HEK293 (cell line): ENCODE data around the gene BEST2.

ENCODE experiments used
- GLI4 ChIP-seq: fragments of 450-650 bp; formaldehyde crosslinking; IDR thresholded peaks from 2 replicates; pipeline ENCODE4 v1.5.1; 2016; ENCODE audit warnings: missing biosample characterization, missing genetic modification characterization
- GLIS2 ChIP-seq: fragments of 450-650 bp; formaldehyde crosslinking; IDR thresholded peaks from 2 replicates; pipeline ENCODE4 v1.5.1; 2016; ENCODE audit warnings: missing biosample characterization, missing genetic modification characterization
- HOXC10 ChIP-seq: sonication (generic); formaldehyde crosslinking; IDR thresholded peaks from 2 replicates; pipeline ENCODE4 v1.8.1; 2023; ENCODE audit warnings: mild to moderate bottlenecking, missing genetic modification reagents
- KLF10 ChIP-seq: fragments of 450-650 bp; IDR thresholded peaks from 2 replicates; pipeline ENCODE4 v1.5.1; 2018; ENCODE audit warnings: missing biosample characterization, mild to moderate bottlenecking, missing genetic modification characterization
- KLF8 ChIP-seq: fragments of 450-650 bp; formaldehyde crosslinking; IDR thresholded peaks from 2 replicates; pipeline ENCODE4 v1.5.1; 2016; ENCODE audit warnings: missing biosample characterization, missing genetic modification characterization
- OSR2 ChIP-seq: fragments of 450-650 bp; formaldehyde crosslinking; IDR thresholded peaks from 2 replicates; pipeline ENCODE4 v1.5.1; 2016; ENCODE audit warnings: missing biosample characterization, missing genetic modification characterization
- REPIN1 ChIP-seq: fragments of 450-650 bp; formaldehyde crosslinking; IDR thresholded peaks from 2 replicates; pipeline ENCODE4 v1.5.1; 2017; ENCODE audit warnings: missing biosample characterization, missing genetic modification characterization, low read depth
- SETDB1 ChIP-seq: IDR thresholded peaks from one replicate; pipeline ENCODE4 v1.6.1; 2017; ENCODE audit warnings: mild to moderate bottlenecking, low read length, moderate library complexity, mixed read lengths; ENCODE audit not compliant: insufficient read length
- SP3 ChIP-seq: fragments of 450-650 bp; formaldehyde crosslinking; IDR thresholded peaks from 2 replicates; pipeline ENCODE4 v1.5.1; 2016; ENCODE audit warnings: missing biosample characterization, missing genetic modification characterization
- SP7 ChIP-seq: fragments of 450-650 bp; formaldehyde crosslinking; IDR thresholded peaks from 2 replicates; pipeline ENCODE4 v1.5.1; 2016; ENCODE audit warnings: missing biosample characterization, missing genetic modification characterization
- ZBTB8A ChIP-seq: fragments of 450-650 bp; formaldehyde crosslinking; IDR thresholded peaks from 2 replicates; pipeline ENCODE4 v1.5.1; 2016; ENCODE audit warnings: missing biosample characterization, missing genetic modification characterization
- ZEB2 ChIP-seq: fragments of 450-650 bp; formaldehyde crosslinking; IDR thresholded peaks from 2 replicates; pipeline ENCODE4 v1.5.1; 2016; ENCODE audit warnings: missing biosample characterization, missing genetic modification characterization
- ZFP37 ChIP-seq: fragments of 450-650 bp; formaldehyde crosslinking; IDR thresholded peaks from 2 replicates; pipeline ENCODE4 v1.5.1; 2016; ENCODE audit warnings: missing biosample characterization, missing genetic modification characterization
- ZNF223 ChIP-seq: fragments of 450-650 bp; formaldehyde crosslinking; IDR thresholded peaks from 2 replicates; pipeline ENCODE4 v1.5.1; 2016; ENCODE audit warnings: missing biosample characterization, missing genetic modification characterization
- ZNF248 ChIP-seq: fragments of 450-650 bp; formaldehyde crosslinking; IDR thresholded peaks from 2 replicates; pipeline ENCODE4 v1.5.1; 2017; ENCODE audit warnings: missing biosample characterization, missing genetic modification characterization
- ZNF404 ChIP-seq: fragments of 450-650 bp; formaldehyde crosslinking; IDR thresholded peaks from 2 replicates; pipeline ENCODE4 v1.5.1; 2017; ENCODE audit warnings: missing biosample characterization, missing genetic modification characterization
- ZNF426 ChIP-seq: fragments of 450-650 bp; formaldehyde crosslinking; IDR thresholded peaks from 2 replicates; pipeline ENCODE4 v1.5.1; 2017; ENCODE audit warnings: missing biosample characterization, missing genetic modification characterization, mild to moderate bottlenecking, inconsistent platforms, moderate library complexity
- ZNF501 ChIP-seq: fragments of 450-650 bp; formaldehyde crosslinking; IDR thresholded peaks from 2 replicates; pipeline ENCODE4 v1.5.1; 2016; ENCODE audit warnings: missing biosample characterization, missing genetic modification characterization
- ZNF521 ChIP-seq: fragments of 450-650 bp; formaldehyde crosslinking; IDR thresholded peaks from 2 replicates; pipeline ENCODE4 v1.5.1; 2017; ENCODE audit warnings: missing biosample characterization, mild to moderate bottlenecking, missing genetic modification characterization
- ZNF571 ChIP-seq: fragments of 450-650 bp; formaldehyde crosslinking; IDR thresholded peaks from 2 replicates; pipeline ENCODE4 v1.5.0; 2017; ENCODE audit warnings: missing biosample characterization, missing genetic modification characterization
- ZNF624 ChIP-seq: fragments of 450-650 bp; formaldehyde crosslinking; IDR thresholded peaks from 2 replicates; pipeline ENCODE4 v1.5.1; 2017; ENCODE audit warnings: missing biosample characterization, missing genetic modification characterization
- ZNF645 ChIP-seq: fragments of 450-650 bp; formaldehyde crosslinking; IDR thresholded peaks from 2 replicates; pipeline ENCODE4; 2016; ENCODE audit warnings: missing biosample characterization, missing genetic modification characterization
- ZSCAN16 ChIP-seq: fragments of 450-650 bp; formaldehyde crosslinking; IDR thresholded peaks from 2 replicates; pipeline ENCODE4 v1.5.1; 2016; ENCODE audit warnings: missing biosample characterization, missing genetic modification characterization
- ZSCAN23 ChIP-seq: fragments of 450-650 bp; formaldehyde crosslinking; IDR thresholded peaks from 2 replicates; pipeline ENCODE4 v1.5.1; 2016; ENCODE audit warnings: missing biosample characterization, missing genetic modification characterization
- ZXDB ChIP-seq: fragments of 450-650 bp; formaldehyde crosslinking; IDR thresholded peaks from 2 replicates; pipeline ENCODE4 v1.5.1; 2016; ENCODE audit warnings: missing biosample characterization, missing genetic modification characterization
- TF ChIP-seq, protein P1 (sequence below): fragments of 450-650 bp; formaldehyde crosslinking; IDR thresholded peaks from 2 replicates; pipeline ENCODE4 v1.5.1; 2016; ENCODE audit warnings: missing biosample characterization, missing genetic modification characterization
- TF ChIP-seq, protein P2 (sequence below): fragments of 450-650 bp; formaldehyde crosslinking; IDR thresholded peaks from 2 replicates; pipeline ENCODE4 v1.5.1; 2017; ENCODE audit warnings: missing biosample characterization, missing genetic modification characterization
- TF ChIP-seq, protein P3 (sequence below): fragments of 450-650 bp; formaldehyde crosslinking; IDR thresholded peaks from 2 replicates; pipeline ENCODE4 v1.5.1; 2016; ENCODE audit warnings: missing biosample characterization, missing genetic modification characterization
- TF ChIP-seq, protein P4 (sequence below): fragments of 450-650 bp; IDR thresholded peaks from 2 replicates; pipeline ENCODE4 v1.5.1; 2018; ENCODE audit warnings: missing biosample characterization, missing genetic modification characterization
- TF ChIP-seq, protein P5 (sequence below): fragments of 450-650 bp; formaldehyde crosslinking; conservative IDR thresholded peaks from 2 replicates; pipeline ENCODE4 v1.5.1; 2016; ENCODE audit warnings: low read depth, missing biosample characterization, missing genetic modification characterization

BEST2 gene

DNA sequence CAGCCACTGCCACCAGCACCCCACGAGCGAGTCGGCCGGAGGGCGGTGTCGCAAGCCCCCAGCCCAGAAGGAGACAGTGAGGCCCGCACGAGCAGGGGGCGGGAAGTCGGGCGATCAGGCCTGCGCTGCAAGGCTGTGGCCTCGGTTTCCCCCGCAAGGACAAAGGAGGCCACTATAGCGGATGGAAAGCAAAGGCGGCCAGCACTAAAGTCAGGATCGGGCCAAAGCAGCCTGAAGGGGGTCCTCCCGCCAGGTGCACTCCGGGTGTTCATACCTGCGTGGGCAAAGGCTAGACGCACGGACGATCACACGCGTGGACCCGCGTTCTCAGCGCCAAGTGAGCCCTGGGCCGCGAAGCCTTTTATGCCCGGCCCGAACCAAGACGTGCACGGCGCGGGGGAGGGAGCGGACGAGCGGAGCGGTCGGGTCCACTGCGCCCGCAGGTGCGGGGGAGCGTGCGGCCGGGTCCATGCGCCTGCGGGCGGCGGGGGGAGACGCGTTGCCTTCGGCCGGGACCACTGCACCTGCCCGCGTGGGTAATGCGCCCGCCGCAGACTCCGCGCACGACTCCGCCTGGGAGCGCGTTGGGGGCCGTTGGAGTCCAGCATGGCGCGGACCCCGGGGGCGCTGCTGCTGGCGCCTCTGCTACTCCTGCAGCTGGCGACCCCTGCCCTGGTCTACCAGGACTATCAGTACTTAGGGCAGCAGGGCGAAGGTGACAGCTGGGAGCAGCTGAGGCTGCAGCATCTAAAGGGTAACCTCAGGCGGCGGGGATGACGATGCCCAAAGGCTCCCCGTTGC lies 50.1 kb downstream of the BEST2 start, which contains the start of the genes PRDX2 and THSD8 (continued):
- TF ChIP-seq, protein P1, sequence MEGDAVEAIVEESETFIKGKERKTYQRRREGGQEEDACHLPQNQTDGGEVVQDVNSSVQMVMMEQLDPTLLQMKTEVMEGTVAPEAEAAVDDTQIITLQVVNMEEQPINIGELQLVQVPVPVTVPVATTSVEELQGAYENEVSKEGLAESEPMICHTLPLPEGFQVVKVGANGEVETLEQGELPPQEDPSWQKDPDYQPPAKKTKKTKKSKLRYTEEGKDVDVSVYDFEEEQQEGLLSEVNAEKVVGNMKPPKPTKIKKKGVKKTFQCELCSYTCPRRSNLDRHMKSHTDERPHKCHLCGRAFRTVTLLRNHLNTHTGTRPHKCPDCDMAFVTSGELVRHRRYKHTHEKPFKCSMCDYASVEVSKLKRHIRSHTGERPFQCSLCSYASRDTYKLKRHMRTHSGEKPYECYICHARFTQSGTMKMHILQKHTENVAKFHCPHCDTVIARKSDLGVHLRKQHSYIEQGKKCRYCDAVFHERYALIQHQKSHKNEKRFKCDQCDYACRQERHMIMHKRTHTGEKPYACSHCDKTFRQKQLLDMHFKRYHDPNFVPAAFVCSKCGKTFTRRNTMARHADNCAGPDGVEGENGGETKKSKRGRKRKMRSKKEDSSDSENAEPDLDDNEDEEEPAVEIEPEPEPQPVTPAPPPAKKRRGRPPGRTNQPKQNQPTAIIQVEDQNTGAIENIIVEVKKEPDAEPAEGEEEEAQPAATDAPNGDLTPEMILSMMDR (tag by site-specific recombination) = 0 out of 2 replicates have a peak, but pooled peaks have one; percentile 70
- TF ChIP-seq ZSCAN16 (tag by site-specific recombination) (no peak), ZNF223 (tag by site-specific recombination) (no peak), ZNF645 (0 out of 2 replicates have a peak, but pooled peaks have one; percentile 64), ZNF404 (tag by site-specific recombination) (no peak), ZNF624 (tag by site-specific recombination) (no peak), ZNF426 (no peak), KLF10 (tag by site-specific recombination) (peak; percentile 73; the same call in 1 of the 2 replicates), GLIS2 (tag by site-specific recombination) (peak; percentile 62), ZNF248 (tag by site-specific recombination) (no peak), ZBTB8A (tag by site-specific recombination) (peak; percentile 87), SP7 (peak; percentile 73), GLI4 (tag by site-specific recombination) (0 out of 2 replicates have a peak, but pooled peaks have one; percentile 60), ZSCAN23 (tag by site-specific recombination) (peak; percentile 70; the same call in 1 of the 2 replicates), HOXC10 (CRISPR knock-in tag) (no peak), REPIN1 (tag by site-specific recombination) (peak; percentile 71; the same call in 1 of the 2 replicates), KLF8 (tag by site-specific recombination) (peak; percentile 47; the same call in 1 of the 2 replicates), ZNF501 (tag by site-specific recombination) (peak; percentile 93), ZEB2 (tag by site-specific recombination) (peak; percentile 70; the same call in 1 of the 2 replicates), ZNF521 (no peak), SP3 (tag by site-specific recombination) (no peak), ZXDB (tag by site-specific recombination) (peak; percentile 80), SETDB1 (no peak), ZNF571 (no peak), ZFP37 (no peak; the same call in none of the 2 replicates), OSR2 (tag by site-specific recombination) (0 out of 2 replicates have a peak, but pooled peaks have one; percentile 31)
- TF ChIP-seq, protein P2, sequence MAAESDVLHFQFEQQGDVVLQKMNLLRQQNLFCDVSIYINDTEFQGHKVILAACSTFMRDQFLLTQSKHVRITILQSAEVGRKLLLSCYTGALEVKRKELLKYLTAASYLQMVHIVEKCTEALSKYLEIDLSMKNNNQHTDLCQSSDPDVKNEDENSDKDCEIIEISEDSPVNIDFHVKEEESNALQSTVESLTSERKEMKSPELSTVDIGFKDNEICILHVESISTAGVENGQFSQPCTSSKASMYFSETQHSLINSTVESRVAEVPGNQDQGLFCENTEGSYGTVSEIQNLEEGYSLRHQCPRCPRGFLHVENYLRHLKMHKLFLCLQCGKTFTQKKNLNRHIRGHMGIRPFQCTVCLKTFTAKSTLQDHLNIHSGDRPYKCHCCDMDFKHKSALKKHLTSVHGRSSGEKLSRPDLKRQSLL (tag by site-specific recombination) = no peak; the same call in 1 of the 2 replicates
- TF ChIP-seq, protein P3, sequence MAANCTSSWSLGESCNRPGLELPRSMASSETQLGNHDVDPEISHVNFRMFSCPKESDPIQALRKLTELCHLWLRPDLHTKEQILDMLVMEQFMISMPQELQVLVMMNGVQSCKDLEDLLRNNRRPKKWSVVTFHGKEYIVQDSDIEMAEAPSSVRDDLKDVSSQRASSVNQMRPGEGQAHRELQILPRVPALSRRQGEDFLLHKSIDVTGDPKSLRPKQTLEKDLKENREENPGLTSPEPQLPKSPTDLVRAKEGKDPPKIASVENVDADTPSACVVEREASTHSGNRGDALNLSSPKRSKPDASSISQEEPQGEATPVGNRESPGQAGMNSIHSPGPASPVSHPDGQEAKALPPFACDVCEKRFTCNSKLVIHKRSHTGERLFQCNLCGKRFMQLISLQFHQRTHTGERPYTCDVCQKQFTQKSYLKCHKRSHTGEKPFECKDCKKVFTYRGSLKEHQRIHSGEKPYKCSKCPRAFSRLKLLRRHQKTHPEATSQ = peak; percentile 19; the same call in 1 of the 2 replicates
- TF ChIP-seq, protein P4, sequence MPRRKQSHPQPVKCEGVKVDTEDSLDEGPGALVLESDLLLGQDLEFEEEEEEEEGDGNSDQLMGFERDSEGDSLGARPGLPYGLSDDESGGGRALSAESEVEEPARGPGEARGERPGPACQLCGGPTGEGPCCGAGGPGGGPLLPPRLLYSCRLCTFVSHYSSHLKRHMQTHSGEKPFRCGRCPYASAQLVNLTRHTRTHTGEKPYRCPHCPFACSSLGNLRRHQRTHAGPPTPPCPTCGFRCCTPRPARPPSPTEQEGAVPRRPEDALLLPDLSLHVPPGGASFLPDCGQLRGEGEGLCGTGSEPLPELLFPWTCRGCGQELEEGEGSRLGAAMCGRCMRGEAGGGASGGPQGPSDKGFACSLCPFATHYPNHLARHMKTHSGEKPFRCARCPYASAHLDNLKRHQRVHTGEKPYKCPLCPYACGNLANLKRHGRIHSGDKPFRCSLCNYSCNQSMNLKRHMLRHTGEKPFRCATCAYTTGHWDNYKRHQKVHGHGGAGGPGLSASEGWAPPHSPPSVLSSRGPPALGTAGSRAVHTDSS (tag by site-specific recombination) = peak; percentile 36; the same call in 1 of the 2 replicates
- TF ChIP-seq, protein P5, sequence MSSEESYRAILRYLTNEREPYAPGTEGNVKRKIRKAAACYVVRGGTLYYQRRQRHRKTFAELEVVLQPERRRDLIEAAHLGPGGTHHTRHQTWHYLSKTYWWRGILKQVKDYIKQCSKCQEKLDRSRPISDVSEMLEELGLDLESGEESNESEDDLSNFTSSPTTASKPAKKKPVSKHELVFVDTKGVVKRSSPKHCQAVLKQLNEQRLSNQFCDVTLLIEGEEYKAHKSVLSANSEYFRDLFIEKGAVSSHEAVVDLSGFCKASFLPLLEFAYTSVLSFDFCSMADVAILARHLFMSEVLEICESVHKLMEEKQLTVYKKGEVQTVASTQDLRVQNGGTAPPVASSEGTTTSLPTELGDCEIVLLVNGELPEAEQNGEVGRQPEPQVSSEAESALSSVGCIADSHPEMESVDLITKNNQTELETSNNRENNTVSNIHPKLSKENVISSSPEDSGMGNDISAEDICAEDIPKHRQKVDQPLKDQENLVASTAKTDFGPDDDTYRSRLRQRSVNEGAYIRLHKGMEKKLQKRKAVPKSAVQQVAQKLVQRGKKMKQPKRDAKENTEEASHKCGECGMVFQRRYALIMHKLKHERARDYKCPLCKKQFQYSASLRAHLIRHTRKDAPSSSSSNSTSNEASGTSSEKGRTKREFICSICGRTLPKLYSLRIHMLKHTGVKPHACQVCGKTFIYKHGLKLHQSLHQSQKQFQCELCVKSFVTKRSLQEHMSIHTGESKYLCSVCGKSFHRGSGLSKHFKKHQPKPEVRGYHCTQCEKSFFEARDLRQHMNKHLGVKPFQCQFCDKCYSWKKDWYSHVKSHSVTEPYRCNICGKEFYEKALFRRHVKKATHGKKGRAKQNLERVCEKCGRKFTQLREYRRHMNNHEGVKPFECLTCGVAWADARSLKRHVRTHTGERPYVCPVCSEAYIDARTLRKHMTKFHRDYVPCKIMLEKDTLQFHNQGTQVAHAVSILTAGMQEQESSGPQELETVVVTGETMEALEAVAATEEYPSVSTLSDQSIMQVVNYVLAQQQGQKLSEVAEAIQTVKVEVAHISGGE = peak; percentile 73
